BJ (cell line): ENCODE measurements around the gene NR3C1. TPM values are rescaled to one million over a fixed set of nuclear protein-coding genes. Genes with fewer than 3 reads are reported as not detected.

ENCODE experiments used
- CTCF ChIA-PET: fragments of 350-600 bp; formaldehyde crosslinking; extraction: SDS; loops from one replicate; lab custom pipeline; 2021; ENCODE audit warnings: antibody characterized with exemption, inconsistent platforms; lab: Yijun Ruan, JAX
- POLR2A ChIA-PET: fragments of 300-600 bp; sonication (Branson Sonifier 250); formaldehyde crosslinking; extraction: SDS; loops from one replicate; lab custom pipeline; 2021; ENCODE audit warnings: antibody characterized with exemption; lab: Charles Lee
- DNase-seq: peaks from one replicate; pipeline ENCODE4 v3.0.0-alpha.2; 2011; ENCODE audit warnings: low read depth
- H3K27me3 ChIP-seq: 2 replicates; pipeline ENCODE4 v1.6.0; 2011; ENCODE audit warnings: low read length; ENCODE audit not compliant: control insufficient read depth, insufficient read depth
- H3K36me3 ChIP-seq: 2 replicates; pipeline ENCODE4 v1.5.1; 2011; ENCODE audit warnings: low read length; ENCODE audit not compliant: control insufficient read depth, insufficient read depth
- H3K4me3 ChIP-seq: 2 replicates; pipeline ENCODE4 v1.5.1; 2011; ENCODE audit warnings: low read depth, mild to moderate bottlenecking, control low read depth, low read length
- CTCF ChIP-seq: IDR thresholded peaks from 2 replicates; pipeline ENCODE4 v1.5.1; 2011; ENCODE audit warnings: low read depth, mild to moderate bottlenecking, control low read depth, inconsistent platforms, low read length, moderate library complexity; ENCODE audit not compliant: insufficient read depth
- polyA plus RNA-seq: library from polyadenylated mRNA; depleted of rRNA; stranded (reverse); fragments of >200 nt; gene quantifications from 2 replicates; pipeline ENCODE4 v1.2.3, GENCODE V29; 2011

Gene NR3C1
- polyA plus RNA-seq, 1 experiment, result 22.4 TPM

GRCh38 chr5:143404416-143405062, 1.1 kb upstream of the NR3C1 start:
- Histone ChIP-seq H3K36me3 (0 out of 2 replicates have a peak, but pooled peaks cover 2% of the 10 kb centered on the region), H3K4me3 (peak overlapping the region; percentile 89), H3K27me3 (no peaks in the 10 kb centered on the region)
- TF ChIP-seq CTCF, result no peak
- peak; percentile 62 for DNase-seq
- ChIA-PET CTCF (interaction anchor here (0.6 to 2.8 kb wide), 32 partner anchors 13 to 735 kb away, joined by 3 to 22 read pairs (median 4); no protein-coding TSS in a partner anchor), POLR2A (interaction anchor here (0.6 kb wide), 4 partner anchors 344 to 743 kb away, joined by 3 to 8 read pairs (median 4); no protein-coding TSS in a partner anchor)

- DNase-seq, result no peak
- H3K36me3 ChIP-seq, result 0 out of 2 replicates have a peak, but pooled peaks cover 2% of the 10 kb centered on the region
- TF ChIP-seq CTCF, result no peak
- H3K27me3 ChIP-seq, result no peaks in the 10 kb centered on the region
- peak overlapping the region; percentile 89 for H3K4me3 ChIP-seq
- CTCF ChIA-PET, result interaction anchor here (0.6 to 2.8 kb wide), 27 partner anchors 10 to 521 kb away, joined by 3 to 22 read pairs (median 4); no protein-coding TSS in a partner anchor
- POLR2A ChIA-PET, result no interaction called here
Measured at GRCh38 chr5:143403334-143403592, 223 bp downstream of the NR3C1 start.

- ChIA-PET CTCF (interaction anchor here (0.7 to 2.8 kb wide), 24 partner anchors 9 to 521 kb away, joined by 3 to 22 read pairs (median 4); no protein-coding TSS in a partner anchor), POLR2A (no interaction called here)
- no peak for DNase-seq
- no peaks in the 10 kb centered on the region for H3K27me3 ChIP-seq
- 0 out of 2 replicates have a peak, but pooled peaks cover 2% of the 10 kb centered on the region for H3K36me3 ChIP-seq
- no peak for TF ChIP-seq CTCF
- H3K4me3 ChIP-seq, result peak overlapping the region; percentile 89
Measured at GRCh38 chr5:143402553-143403333, 743 bp downstream of the NR3C1 start.

- Histone ChIP-seq H3K4me3 (peak overlapping the region; percentile 89), H3K36me3 (0 out of 2 replicates have a peak, but pooled peaks cover 2% of the 10 kb centered on the region), H3K27me3 (no peaks in the 10 kb centered on the region)
- TF ChIP-seq CTCF, result no peak
- no peak for DNase-seq
- ChIA-PET CTCF (no interaction called here), POLR2A (no interaction called here)
Measured at GRCh38 chr5:143402017-143402552, 1.4 kb downstream of the NR3C1 start.
